Measurements from ENCODE around the gene S100A6. TPM values are rescaled to one million over a fixed set of nuclear protein-coding genes. Genes with fewer than 3 reads are reported as not detected.

Gene S100A6
- 3,058 to 3,788 TPM (median 3,444 TPM) in 5 replicates for total RNA-seq (2022; extraction: Qiagen RNA extraction)

GRCh38 chr1:153535242-153536011 is at the start of gene S100A6:
S100A6 (minus strand) TSS chr1:153535991; CDS start chr1:153535339, 652 bp downstream.

GRCh38 chr1:153565529-153566374 is 30.0 kb upstream of the S100A6 start, which contains the start of gene S100A2:
S100A2 (minus strand) TSS chr1:153565844; CDS start chr1:153563877, 1,967 bp downstream.

GRCh38 chr1:153548722-153549688 is 13.2 kb upstream of the S100A6 start, which contains the start of gene S100A3:
S100A3 (minus strand) TSS chr1:153549258; CDS start chr1:153548485, 773 bp downstream.

GRCh38 chr1:153545067-153546055 is 9.6 kb upstream of the S100A6 start, which contains the start of gene S100A4:
S100A4 (minus strand) TSS chr1:153545806; CDS start chr1:153544794, 1,012 bp downstream.

GRCh38 chr1:153540394-153541361 is 4.9 kb upstream of the S100A6 start, which contains the start of gene S100A5:
S100A5 (minus strand) TSS chr1:153540934; CDS start chr1:153540191, 743 bp downstream.

Other genes with a start within 250 kb of the S100A6 start
- not detected in 5 replicates for gene PGLYRP3, start 223.0 kb downstream of the S100A6 start, total RNA-seq (2022; extraction: Qiagen RNA extraction)
- gene PGLYRP4, start 187.2 kb downstream of the S100A6 start, total RNA-seq (2022; extraction: Qiagen RNA extraction): not detected in 5 replicates
- gene S100A9, start 178.1 kb downstream of the S100A6 start, total RNA-seq (2022; extraction: Qiagen RNA extraction): 0.36 to 1.1 TPM (median 0.50 TPM) in 5 replicates
- gene S100A12, start 160.4 kb downstream of the S100A6 start, total RNA-seq (2022; extraction: Qiagen RNA extraction): not detected in 5 replicates
- not detected in 5 replicates for gene S100A8, start 144.9 kb downstream of the S100A6 start, total RNA-seq (2022; extraction: Qiagen RNA extraction)
- not detected in 5 replicates for gene S100A7A, start 119.5 kb downstream of the S100A6 start, total RNA-seq (2022; extraction: Qiagen RNA extraction)
- not detected in 5 replicates for gene S100A7, start 75.3 kb downstream of the S100A6 start, total RNA-seq (2022; extraction: Qiagen RNA extraction)
- gene S100A5, start 4.9 kb upstream of the S100A6 start, total RNA-seq (2022; extraction: Qiagen RNA extraction): 0.70 to 1.1 TPM (median 0.81 TPM) in 5 replicates
- gene S100A4, start 9.8 kb upstream of the S100A6 start, total RNA-seq (2022; extraction: Qiagen RNA extraction): 1,610 to 1,903 TPM (median 1,713 TPM) in 5 replicates
- gene S100A3, start 13.3 kb upstream of the S100A6 start, total RNA-seq (2022; extraction: Qiagen RNA extraction): 93.8 to 105 TPM (median 100 TPM) in 5 replicates
- 16.0 to 29.8 TPM (median 24.0 TPM) in 5 replicates for gene S100A2, start 29.9 kb upstream of the S100A6 start, total RNA-seq (2022; extraction: Qiagen RNA extraction)
- 447 to 522 TPM (median 509 TPM) in 5 replicates for gene S100A16, start 77.1 kb upstream of the S100A6 start, total RNA-seq (2022; extraction: Qiagen RNA extraction)
- gene S100A14, start 80.3 kb upstream of the S100A6 start, total RNA-seq (2022; extraction: Qiagen RNA extraction): 0.30 to 0.71 TPM (median 0.40 TPM) in 5 replicates
- 153 to 182 TPM (median 174 TPM) in 5 replicates for gene S100A13, start 91.5 kb upstream of the S100A6 start, total RNA-seq (2022; extraction: Qiagen RNA extraction)
- gene S100A1, start 92.4 kb upstream of the S100A6 start, total RNA-seq (2022; extraction: Qiagen RNA extraction): 0.38 to 0.74 TPM (median 0.61 TPM) in 5 replicates
- gene CHTOP, start 98.1 kb upstream of the S100A6 start, total RNA-seq (2022; extraction: Qiagen RNA extraction): 68.7 to 85.0 TPM (median 79.2 TPM) in 5 replicates
- 54.1 to 63.4 TPM (median 57.4 TPM) in 5 replicates for gene SNAPIN, start 122.7 kb upstream of the S100A6 start, total RNA-seq (2022; extraction: Qiagen RNA extraction)
- 260 to 295 TPM (median 261 TPM) in 5 replicates for gene ILF2, start 135.0 kb upstream of the S100A6 start, total RNA-seq (2022; extraction: Qiagen RNA extraction)
- gene NPR1, start 142.7 kb upstream of the S100A6 start, total RNA-seq (2022; extraction: Qiagen RNA extraction): 0.82 to 1.1 TPM (median 1.0 TPM) in 5 replicates
- 18.9 to 20.5 TPM (median 20.3 TPM) in 5 replicates for gene INTS3, start 192.1 kb upstream of the S100A6 start, total RNA-seq (2022; extraction: Qiagen RNA extraction)
- gene SLC27A3, start 239.4 kb upstream of the S100A6 start, total RNA-seq (2022; extraction: Qiagen RNA extraction): 0.73 to 2.4 TPM (median 1.3 TPM) in 5 replicates

Data from A549 treated with CORT108297 at 1 μM for 4 hours (cell line).